Tibial nerve (tissue), 4 donors: ENCODE data around the gene CORO1C. TPM values are rescaled to one million over a fixed set of nuclear protein-coding genes. Genes with fewer than 3 reads are reported as not detected.
A peak's percentile ranks its signal among the peaks of the same experiment; 100 is the strongest.

ENCODE experiments used
- DNase-seq, 2 donors: peaks; one replicate each; pipeline ENCODE4 v3.0.0-alpha.2; 2019; ENCODE audit warnings: low spot score in 2 of 2
- H3K27ac ChIP-seq, 4 donors: fragments of 200-600 bp; sonication (generic) in 3 of 4; one replicate each; pipeline ENCODE4 v1.5.1; 2017 to 2019; ENCODE audit warnings: mild to moderate bottlenecking in 1 of 4
- H3K27me3 ChIP-seq, 2 donors: fragments of 200-600 bp; sonication (generic) in 1 of 2; one replicate each; pipeline versions ENCODE4 v1.5.1 to v1.6.0; 2017 to 2019
- H3K36me3 ChIP-seq, 3 donors: fragments of 200-600 bp; sonication (generic); one replicate each; pipeline ENCODE4 v1.5.1; 2018 to 2019
- H3K4me1 ChIP-seq, 4 donors: fragments of 200-600 bp; sonication (generic) in 3 of 4; one replicate each; pipeline ENCODE4 v1.5.1; 2017 to 2019
- H3K4me3 ChIP-seq, 4 donors: fragments of 200-600 bp; sonication (generic) in 3 of 4; one replicate each; pipeline ENCODE4 v1.5.1; 2017 to 2019; ENCODE audit warnings: mild to moderate bottlenecking in 1 of 4, moderate library complexity in 1 of 4
- H3K9me3 ChIP-seq, 4 donors: fragments of 200-600 bp; sonication (generic) in 3 of 4; one replicate each; pipeline ENCODE4 v1.5.1; 2017 to 2019
- CTCF ChIP-seq, 5 experiments: fragments of 200-600 bp in 3 of 5; fragments of 450-650 bp in 2 of 5; sonication (generic) in 3 of 5; IDR thresholded peaks; one replicate each; pipeline ENCODE4 v1.5.1; 2016 to 2019; ENCODE audit warnings: antibody characterized with exemption in 5 of 5, mild to moderate bottlenecking in 3 of 5, moderate library complexity in 2 of 5
- EP300 ChIP-seq, 2 donors: sonication (generic); formaldehyde crosslinking; IDR thresholded peaks; one replicate each; pipeline ENCODE4 v1.6.1; 2017; ENCODE audit warnings: antibody characterized with exemption in 2 of 2, mild to moderate bottlenecking in 1 of 2
- POLR2A ChIP-seq, 2 donors: fragments of 450-650 bp; IDR thresholded peaks; one replicate each; pipeline ENCODE4 v1.6.1; 2017; ENCODE audit warnings: antibody characterized with exemption in 2 of 2, mild to moderate bottlenecking in 2 of 2, moderate library complexity in 2 of 2
- WGBS, 2 donors: methylation state at CpG; one replicate each; pipeline ENCODE4 v1.1.5; 2018; 5-methylcytosine and 5-hydroxymethylcytosine counted together
- total RNA-seq, 4 donors: library from RNA; depleted of rRNA; stranded (reverse); fragments of >200 nt; gene quantifications; one replicate each; pipeline ENCODE4 v1.1.0, GENCODE V29; 2016

The CORO1C gene
- total RNA-seq, 4 donors from 2014 or later = 110 to 181 (median 158) TPM

- Histone ChIP-seq H3K36me3 (no peaks in the 10 kb centered on the region), H3K27ac (peak overlapping the region in 1 of 4 donors; percentile 31), H3K27me3 (no peaks in the 10 kb centered on the region), H3K4me1 (peaks cover 0 to 31% (median 6%) of the 10 kb centered on the region in 4 donors), H3K9me3 (peaks cover 0 to 6% (median 0%) of the 10 kb centered on the region in 4 donors), H3K4me3 (no peak overlapping the region)
- TF ChIP-seq CTCF (IDR thresholded peaks at IDR 0.05) (peak; percentile 90 to 97 (median 95)), EP300 (IDR thresholded peaks at IDR 0.05) (peak in 1 of 2 donors; percentile 48), POLR2A (IDR thresholded peaks at IDR 0.05) (no peak)
- 11 to 12% methylated on average over 16 of the region's 16 CpGs for WGBS, 2 donors
- peak; percentile 68 to 75 for DNase-seq
These were observed 113.0 kb downstream of the CORO1C start for GRCh38 chr12:108618079-108618952.

DNA sequence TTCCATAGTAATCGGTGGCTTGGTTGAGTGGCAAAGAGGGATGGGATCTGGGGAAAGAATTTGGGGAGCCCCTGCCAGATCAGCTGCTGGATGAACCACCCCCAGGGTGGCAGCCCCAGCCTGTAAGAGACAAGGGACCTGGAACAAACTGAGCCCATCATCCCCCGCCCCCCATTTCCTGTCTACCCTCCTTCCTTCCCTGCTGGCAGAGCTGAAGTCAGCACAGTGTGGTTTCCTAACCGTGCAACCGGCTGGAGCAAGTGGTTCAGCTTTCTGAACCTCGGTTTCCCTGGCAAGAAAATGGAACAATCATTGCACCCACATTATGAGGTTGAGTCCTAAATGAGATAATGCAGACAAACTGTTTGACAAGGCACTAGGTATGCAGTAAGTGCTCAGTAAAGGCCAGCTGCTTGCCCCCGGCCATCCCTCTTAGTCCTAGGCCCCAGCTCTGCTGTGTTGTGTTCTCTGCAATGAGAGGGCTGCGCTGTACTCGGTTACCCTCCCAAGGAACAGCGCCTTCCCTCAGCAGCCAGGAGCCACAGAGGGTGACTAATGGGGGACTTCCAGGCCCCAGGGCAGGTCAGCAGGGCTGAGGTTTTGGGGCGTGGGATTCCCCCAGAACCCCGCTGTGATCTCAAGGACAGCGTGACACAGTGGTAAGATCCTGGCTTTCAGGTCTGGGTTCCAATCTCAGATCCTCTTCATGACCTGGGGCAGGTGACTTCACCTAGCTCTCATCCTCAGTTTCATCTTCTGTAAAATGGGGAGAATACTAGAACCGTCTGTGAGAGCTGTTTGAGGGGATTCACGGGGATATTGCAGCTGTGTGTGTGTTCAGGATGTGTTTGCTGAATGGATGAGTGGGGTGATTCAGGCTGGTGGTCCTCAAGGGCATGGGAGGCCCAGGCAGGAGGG lies 114.1 kb downstream of the CORO1C start:
- Histone ChIP-seq H3K36me3 (no peaks in the 10 kb centered on the region), H3K4me3 (no peak overlapping the region), H3K27ac (peak overlapping the region in 1 of 4 donors; percentile 31), H3K27me3 (no peaks in the 10 kb centered on the region), H3K9me3 (peaks cover 0 to 6% (median 0%) of the 10 kb centered on the region in 4 donors), H3K4me1 (peaks cover 0 to 37% (median 7%) of the 10 kb centered on the region in 4 donors)
- no peak for TF ChIP-seq CTCF (IDR thresholded peaks at IDR 0.05)
- TF ChIP-seq POLR2A (IDR thresholded peaks at IDR 0.05) = no peak
- no peak for TF ChIP-seq EP300 (IDR thresholded peaks at IDR 0.05)
- WGBS, 2 donors = 77 to 79% methylated on average over 14 of the region's 14 CpGs
- DNase-seq = no peak

- H3K4me1 ChIP-seq = peaks cover 0 to 37% (median 7%) of the 10 kb centered on the region in 4 donors
- no peak overlapping the region for H3K27ac ChIP-seq
- H3K4me3 ChIP-seq = no peak overlapping the region
- no peak for TF ChIP-seq POLR2A (IDR thresholded peaks at IDR 0.05)
- H3K9me3 ChIP-seq = peaks cover 0 to 6% (median 0%) of the 10 kb centered on the region in 4 donors
- H3K27me3 ChIP-seq = no peaks in the 10 kb centered on the region
- 96 to 99% methylated on average over 2 of the region's 2 CpGs for WGBS, 2 donors
- H3K36me3 ChIP-seq = no peaks in the 10 kb centered on the region
- DNase-seq = no peak
These were observed 115.0 kb downstream of the CORO1C start for GRCh38 chr12:108616359-108616758.

GRCh38 chr12:108615918-108616317 lies 115.4 kb downstream of the CORO1C start:
- Histone ChIP-seq H3K9me3 (peaks cover 0 to 6% (median 0%) of the 10 kb centered on the region in 4 donors), H3K4me1 (peaks cover 0 to 37% (median 7%) of the 10 kb centered on the region in 4 donors), H3K27ac (no peak overlapping the region), H3K36me3 (no peaks in the 10 kb centered on the region), H3K4me3 (no peak overlapping the region), H3K27me3 (no peaks in the 10 kb centered on the region)
- DNase-seq = no peak
- 67 to 86% methylated on average over 1 of the region's 1 CpG for WGBS, 2 donors
- no peak for TF ChIP-seq CTCF (IDR thresholded peaks at IDR 0.05)
- TF ChIP-seq POLR2A (IDR thresholded peaks at IDR 0.05) = no peak
- no peak for TF ChIP-seq EP300 (IDR thresholded peaks at IDR 0.05)

- WGBS, 2 donors = 90 to 92% methylated on average over 6 of the region's 6 CpGs
- no peaks in the 10 kb centered on the region for H3K36me3 ChIP-seq
- no peak for DNase-seq
- H3K4me1 ChIP-seq = peaks cover 0 to 42% (median 7%) of the 10 kb centered on the region in 4 donors
- H3K27me3 ChIP-seq = no peaks in the 10 kb centered on the region
- H3K27ac ChIP-seq = no peak overlapping the region
- peaks cover 0 to 6% (median 0%) of the 10 kb centered on the region in 4 donors for H3K9me3 ChIP-seq
- no peak for TF ChIP-seq POLR2A (IDR thresholded peaks at IDR 0.05)
- no peak for TF ChIP-seq CTCF (IDR thresholded peaks at IDR 0.05)
- no peak for TF ChIP-seq EP300 (IDR thresholded peaks at IDR 0.05)
- H3K4me3 ChIP-seq = no peak overlapping the region
These were observed 116.7 kb downstream of the CORO1C start for GRCh38 chr12:108614639-108615038.
